ENCODE results near the gene MECR. TPM values are rescaled to one million over a fixed set of nuclear protein-coding genes. Genes with fewer than 3 reads are reported as not detected.

The MECR gene
- total and polyA plus RNA-seq, 7 experiments from 2014 or later: 8.6 to 24.4 (median 17.6) TPM

- H3K27me3 Mint-ChIP-seq: peaks cover 12 to 45% (median 29%) of the 10 kb centered on the region in 5 donors
- peaks cover 8 to 14% of the 10 kb centered on the region in 2 donors for H3K27me3 ChIP-seq (ENCODE audit: control insufficient read depth in 2 of 2, insufficient read depth in 2 of 2, low read length in 2 of 2)
- peak overlapping the region in 2 of 10 donors; percentile 33 to 39 for H3K4me3 Mint-ChIP-seq
- H3K27ac ChIP-seq (ENCODE audit: low read depth, low read length): no peak overlapping the region
- H3K4me1 Mint-ChIP-seq: peaks cover 25 to 43% (median 40%) of the 10 kb centered on the region in 7 donors
- ATAC-seq: no peak
- CTCF ChIA-PET: no interaction called here
- intact Hi-C loops (cut with micrococcal nuclease): loop anchor here (5.0 to 10.0 kb wide), 5 partner anchors 51 to 1931 kb away; partner anchors contain the start of gene SRSF4 (in 1 of the 2)
- peak overlapping the region in 1 of 9 donors; percentile 25 for H3K27ac Mint-ChIP-seq
- peaks cover 0 to 2% (median 0%) of the 10 kb centered on the region in 11 donors for H3K9me3 Mint-ChIP-seq
- no peak overlapping the region for H3K4me3 ChIP-seq (ENCODE audit: low read length)
- H3K36me3 ChIP-seq (ENCODE audit: control insufficient read depth in 2 of 3, insufficient read depth in 3 of 3, low read length in 3 of 3): no peaks in the 10 kb centered on the region
- peaks cover 17 to 23% of the 10 kb centered on the region in 2 donors for H3K4me1 ChIP-seq (ENCODE audit: control insufficient read depth in 2 of 2, insufficient read depth in 2 of 2, low read length in 2 of 2)
- peaks cover 0 to 7% (median 2%) of the 10 kb centered on the region in 5 donors for H3K36me3 Mint-ChIP-seq
- no peak for DNase-seq
- H3K9me3 ChIP-seq (ENCODE audit: control insufficient read depth in 2 of 3, low read length in 3 of 3): no peaks in the 10 kb centered on the region
- POLR2A ChIA-PET: interaction anchor here (1.8 kb wide), 1 partner anchor 1147 kb away, joined by 4 read pairs; no protein-coding TSS in a partner anchor
Measured at GRCh38 chr1:29233693-29234092, 3.0 kb upstream of the MECR start.

GRCh38 chr1:29232387-29232786, 1.7 kb upstream of the MECR start:
- Histone ChIP-seq H3K9me3 (ENCODE audit: control insufficient read depth in 2 of 3, low read length in 3 of 3) (no peaks in the 10 kb centered on the region), H3K4me1 (ENCODE audit: control insufficient read depth in 2 of 2, insufficient read depth in 2 of 2, low read length in 2 of 2) (peaks cover 17 to 19% of the 10 kb centered on the region in 2 donors), H3K4me3 (ENCODE audit: low read length) (no peak overlapping the region), H3K27ac (ENCODE audit: low read depth, low read length) (no peak overlapping the region), H3K27me3 (ENCODE audit: control insufficient read depth in 2 of 2, insufficient read depth in 2 of 2, low read length in 2 of 2) (peaks cover 6 to 8% of the 10 kb centered on the region in 2 donors), H3K36me3 (ENCODE audit: control insufficient read depth in 2 of 3, insufficient read depth in 3 of 3, low read length in 3 of 3) (no peaks in the 10 kb centered on the region)
- Mint-ChIP-seq H3K4me3 (peak overlapping the region in 4 of 10 donors; percentile 31 to 68 (median 39)), H3K36me3 (peaks cover 0 to 7% (median 0%) of the 10 kb centered on the region in 5 donors), H3K27ac (no peak overlapping the region), H3K9me3 (peaks cover 0 to 2% (median 0%) of the 10 kb centered on the region in 11 donors), H3K4me1 (peaks cover 22 to 37% (median 32%) of the 10 kb centered on the region in 7 donors), H3K27me3 (peaks cover 9 to 38% (median 21%) of the 10 kb centered on the region in 5 donors)
- intact Hi-C loops (cut with micrococcal nuclease): loop anchor here (5.0 to 10.0 kb wide), 5 partner anchors 50 to 1932 kb away; partner anchors contain the start of gene SRSF4 (in 1 of the 2)
- no peak for ATAC-seq
- ChIA-PET POLR2A (interaction anchor here (2.6 kb wide), 1 partner anchor 50 kb away, joined by 15 read pairs; the partner anchor contains the start of gene SRSF4), CTCF (no interaction called here)
- DNase-seq: no peak

- peaks cover 12 to 27% (median 19%) of the 10 kb centered on the region in 7 donors for H3K4me1 Mint-ChIP-seq
- peak overlapping the region; percentile 65 for H3K4me3 ChIP-seq (ENCODE audit: low read length)
- no peaks in the 10 kb centered on the region for H3K36me3 ChIP-seq (ENCODE audit: control insufficient read depth in 2 of 3, insufficient read depth in 3 of 3, low read length in 3 of 3)
- H3K27me3 Mint-ChIP-seq: peaks cover 0 to 22% (median 7%) of the 10 kb centered on the region in 5 donors
- peaks cover 7 to 13% of the 10 kb centered on the region in 2 donors for H3K4me1 ChIP-seq (ENCODE audit: control insufficient read depth in 2 of 2, insufficient read depth in 2 of 2, low read length in 2 of 2)
- H3K9me3 Mint-ChIP-seq: no peaks in the 10 kb centered on the region
- ATAC-seq (no peak), DNase-seq (no peak)
- CTCF ChIA-PET: interaction anchor here (0.7 to 1.2 kb wide), 2 partner anchors 1150 to 1488 kb away, joined by 3 read pairs; no protein-coding TSS in a partner anchor
- no peaks in the 10 kb centered on the region for H3K9me3 ChIP-seq (ENCODE audit: control insufficient read depth in 2 of 3, low read length in 3 of 3)
- no peaks in the 10 kb centered on the region for H3K36me3 Mint-ChIP-seq
- H3K27ac ChIP-seq (ENCODE audit: low read depth, low read length): peak overlapping the region; percentile 76
- intact Hi-C loops (cut with micrococcal nuclease): loop anchor here (1.0 to 10.0 kb wide), 6 partner anchors 48 to 1935 kb away; partner anchors contain the start of gene SRSF4 (in 2 of the 2)
- POLR2A ChIA-PET: interaction anchor here (2.6 kb wide), 1 partner anchor 48 kb away, joined by 15 read pairs; the partner anchor contains the start of gene SRSF4
- no peaks in the 10 kb centered on the region for H3K27me3 ChIP-seq (ENCODE audit: control insufficient read depth in 2 of 2, insufficient read depth in 2 of 2, low read length in 2 of 2)
- peak overlapping the region; percentile 87 to 97 (median 92) for H3K4me3 Mint-ChIP-seq
- peak overlapping the region; percentile 80 to 97 (median 93) for H3K27ac Mint-ChIP-seq
Measured at GRCh38 chr1:29230204-29230552, 556 bp downstream of the MECR start.

- Histone ChIP-seq H3K4me1 (ENCODE audit: control insufficient read depth in 2 of 2, insufficient read depth in 2 of 2, low read length in 2 of 2) (peaks cover 7 to 13% of the 10 kb centered on the region in 2 donors), H3K36me3 (ENCODE audit: control insufficient read depth in 2 of 3, insufficient read depth in 3 of 3, low read length in 3 of 3) (peaks cover 0 to 13% (median 0%) of the 10 kb centered on the region in 3 experiments), H3K4me3 (ENCODE audit: low read length) (no peak overlapping the region), H3K27ac (ENCODE audit: low read depth, low read length) (no peak overlapping the region), H3K27me3 (ENCODE audit: control insufficient read depth in 2 of 2, insufficient read depth in 2 of 2, low read length in 2 of 2) (no peaks in the 10 kb centered on the region), H3K9me3 (ENCODE audit: control insufficient read depth in 2 of 3, low read length in 3 of 3) (no peaks in the 10 kb centered on the region)
- H3K4me3 Mint-ChIP-seq: no peak overlapping the region
- peaks cover 0 to 3% (median 0%) of the 10 kb centered on the region in 5 donors for H3K27me3 Mint-ChIP-seq
- peaks cover 0 to 3% (median 0%) of the 10 kb centered on the region in 5 donors for H3K36me3 Mint-ChIP-seq
- DNase-seq (no peak), ATAC-seq (no peak)
- CTCF ChIA-PET: no interaction called here
- intact Hi-C loops (cut with micrococcal nuclease): no loop called here
- POLR2A ChIA-PET: no interaction called here
- no peaks in the 10 kb centered on the region for H3K9me3 Mint-ChIP-seq
- H3K4me1 Mint-ChIP-seq: peaks cover 12 to 32% (median 19%) of the 10 kb centered on the region in 7 donors
- H3K27ac Mint-ChIP-seq: peak overlapping the region in 1 of 9 donors; percentile 43
Measured at GRCh38 chr1:29227511-29227910, 3.2 kb downstream of the MECR start.

- Histone ChIP-seq H3K27me3 (ENCODE audit: control insufficient read depth in 2 of 2, insufficient read depth in 2 of 2, low read length in 2 of 2) (no peaks in the 10 kb centered on the region), H3K9me3 (ENCODE audit: control insufficient read depth in 2 of 3, low read length in 3 of 3) (no peaks in the 10 kb centered on the region), H3K4me3 (ENCODE audit: low read length) (no peak overlapping the region), H3K36me3 (ENCODE audit: control insufficient read depth in 2 of 3, insufficient read depth in 3 of 3, low read length in 3 of 3) (peaks cover 0 to 13% (median 0%) of the 10 kb centered on the region in 3 experiments), H3K27ac (ENCODE audit: low read depth, low read length) (no peak overlapping the region), H3K4me1 (ENCODE audit: control insufficient read depth in 2 of 2, insufficient read depth in 2 of 2, low read length in 2 of 2) (peaks cover 7 to 8% of the 10 kb centered on the region in 2 donors)
- DNase-seq (no peak), ATAC-seq (no peak)
- ChIA-PET CTCF (interaction anchor here (0.6 kb wide), 1 partner anchor 10 kb away, joined by 4 read pairs; no protein-coding TSS in a partner anchor), POLR2A (no interaction called here)
- peaks cover 0 to 5% (median under 1%) of the 10 kb centered on the region in 5 donors for H3K36me3 Mint-ChIP-seq
- H3K4me3 Mint-ChIP-seq: no peak overlapping the region
- intact Hi-C loops (cut with micrococcal nuclease): no loop called here
- H3K27me3 Mint-ChIP-seq: no peaks in the 10 kb centered on the region
- peaks cover 7 to 18% (median 9%) of the 10 kb centered on the region in 7 donors for H3K4me1 Mint-ChIP-seq
- H3K27ac Mint-ChIP-seq: peak overlapping the region in 1 of 9 donors; percentile 22
- no peaks in the 10 kb centered on the region for H3K9me3 Mint-ChIP-seq
Measured at GRCh38 chr1:29225361-29225760, 5.4 kb downstream of the MECR start.

GRCh38 chr1:29224356-29224837, 6.3 kb downstream of the MECR start:
- CTCF ChIA-PET: no interaction called here
- no peak for DNase-seq
- peak overlapping the region in 1 of 9 donors; percentile 2 for H3K27ac Mint-ChIP-seq

More at GRCh38 chr1:29224356-29224837, 6.3 kb downstream of the MECR start:
- H3K4me3 ChIP-seq (ENCODE audit: low read length): no peak overlapping the region
- no peak for ATAC-seq
- Mint-ChIP-seq H3K36me3 (peaks cover 0 to 9% (median 2%) of the 10 kb centered on the region in 5 donors), H3K4me3 (no peak overlapping the region), H3K9me3 (no peaks in the 10 kb centered on the region), H3K27me3 (no peaks in the 10 kb centered on the region), H3K4me1 (peaks cover 0 to 8% (median under 1%) of the 10 kb centered on the region in 7 donors)
- intact Hi-C loops (cut with micrococcal nuclease): no loop called here
- no peaks in the 10 kb centered on the region for H3K4me1 ChIP-seq (ENCODE audit: control insufficient read depth in 2 of 2, insufficient read depth in 2 of 2, low read length in 2 of 2)
- H3K36me3 ChIP-seq (ENCODE audit: control insufficient read depth in 2 of 3, insufficient read depth in 3 of 3, low read length in 3 of 3): peaks cover 0 to 13% (median 0%) of the 10 kb centered on the region in 3 experiments
- H3K9me3 ChIP-seq (ENCODE audit: control insufficient read depth in 2 of 3, low read length in 3 of 3): no peaks in the 10 kb centered on the region
- POLR2A ChIA-PET: no interaction called here
- H3K27ac ChIP-seq (ENCODE audit: low read depth, low read length): no peak overlapping the region
- H3K27me3 ChIP-seq (ENCODE audit: control insufficient read depth in 2 of 2, insufficient read depth in 2 of 2, low read length in 2 of 2): no peaks in the 10 kb centered on the region

Data from naive thymus-derived CD4-positive, alpha-beta T cell (primary cell).